ENCODE results near the gene STOML2.

The STOML2 gene

DNA sequence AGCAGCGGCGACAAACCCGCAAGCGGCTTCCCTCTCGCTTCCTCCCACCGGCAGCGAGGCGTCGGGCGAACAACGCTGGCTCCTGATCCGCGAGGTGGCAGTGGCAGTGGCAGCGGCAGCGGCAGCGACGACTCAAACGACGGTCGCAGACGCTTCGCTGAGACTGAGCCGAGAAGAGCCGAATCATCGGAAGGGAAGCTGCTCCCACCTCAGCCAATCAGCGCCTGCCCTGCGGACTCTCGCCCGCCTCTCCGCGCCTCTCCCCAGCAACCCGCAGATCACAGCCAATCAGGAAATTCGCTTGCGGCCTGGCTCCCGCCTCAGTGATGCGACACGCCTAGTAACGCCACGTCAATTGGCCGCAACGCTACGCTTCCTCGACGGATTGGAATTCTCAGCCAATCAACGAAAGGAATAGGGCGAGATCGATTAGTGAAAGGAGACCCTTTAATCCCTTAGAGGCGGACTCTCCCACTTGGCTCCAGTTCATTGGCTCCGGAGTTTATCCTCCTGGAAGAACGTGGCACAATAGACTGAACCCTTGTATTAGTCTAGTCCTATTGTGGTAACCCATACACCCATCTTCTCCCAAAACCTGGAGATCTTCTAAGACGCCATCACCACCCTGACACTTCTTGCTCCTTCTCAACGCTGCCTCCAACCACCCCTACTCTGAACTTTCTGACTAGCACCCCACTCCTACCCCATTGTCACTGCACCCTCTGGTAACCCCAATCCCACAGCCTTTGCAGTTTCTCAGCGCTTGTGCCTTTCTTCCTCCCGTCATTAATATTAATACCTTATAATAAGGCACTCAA, 30.3 kb downstream of the STOML2 start, which contains the start of gene VCP:
Gene VCP, minus strand, starts transcription at position 165 of the 818 bp plus-strand sequence. CDS start 272 bp downstream, outside the sequence.
- DNase-seq (ENCODE audit: insufficient read length, low spot score) (peak; percentile 90), FAIRE-seq (peak; percentile 96)
- peak; percentile 93 for TF ChIP-seq POLR2A (IDR thresholded peaks at IDR 0.05; ENCODE audit: low read depth, low read length)

- DNase-seq (ENCODE audit: insufficient read length, low spot score): peak; percentile 42
- FAIRE-seq: no peak
- TF ChIP-seq POLR2A (IDR thresholded peaks at IDR 0.05; ENCODE audit: low read depth, low read length): no peak
Measured at GRCh38 chr9:35071814-35072460, 31.0 kb downstream of the STOML2 start.

DNA sequence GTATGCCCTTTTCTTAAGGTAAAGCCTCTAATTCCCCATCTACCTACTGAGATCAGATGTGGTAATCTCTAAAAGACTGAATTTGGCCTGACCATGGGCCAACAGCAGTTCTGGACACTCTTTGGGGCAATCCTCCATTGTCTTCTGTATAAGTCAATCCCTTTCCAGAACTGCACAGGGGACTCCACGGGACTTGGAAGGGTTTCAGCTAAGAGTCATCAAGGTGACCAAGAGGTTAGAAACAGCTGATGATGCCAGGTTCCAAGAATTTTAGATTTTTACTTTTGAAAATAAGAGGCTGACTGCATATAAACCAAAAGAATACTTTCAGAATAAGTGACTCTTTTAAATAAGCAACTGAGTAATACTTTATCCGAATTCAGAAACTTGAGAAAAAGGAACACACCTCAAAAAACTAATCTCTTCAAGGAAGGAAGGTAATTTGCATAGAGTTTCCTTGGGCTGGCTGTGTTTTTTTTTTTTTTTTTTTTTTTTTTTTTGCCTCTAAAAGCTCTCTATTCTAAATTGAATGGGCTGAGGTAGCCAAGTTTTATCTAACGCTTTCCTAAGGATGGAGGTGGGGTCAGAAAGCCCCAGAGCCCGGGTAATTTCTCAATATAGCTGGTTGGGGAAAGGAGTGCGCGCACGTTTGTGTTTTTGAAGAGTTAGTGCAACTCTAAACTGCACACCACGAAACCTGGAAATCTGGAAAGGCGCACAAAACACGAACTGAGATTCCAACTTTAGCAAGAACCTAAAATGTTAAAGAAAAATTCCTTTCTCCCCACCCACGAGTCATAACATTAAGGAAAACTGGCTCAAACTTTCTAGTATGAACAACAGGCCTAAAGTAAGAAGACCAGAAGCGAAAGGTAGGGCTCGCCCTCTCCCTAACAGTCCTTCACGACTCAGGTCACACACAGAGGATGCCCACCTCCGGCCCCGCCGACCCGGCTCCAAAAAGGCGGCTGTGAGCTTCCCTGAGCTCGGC, 31.8 kb downstream of the STOML2 start:
- DNase-seq (ENCODE audit: insufficient read length, low spot score) (peak; percentile 15), FAIRE-seq (no peak)
- TF ChIP-seq POLR2A (IDR thresholded peaks at IDR 0.05; ENCODE audit: low read depth, low read length): no peak

DNA sequence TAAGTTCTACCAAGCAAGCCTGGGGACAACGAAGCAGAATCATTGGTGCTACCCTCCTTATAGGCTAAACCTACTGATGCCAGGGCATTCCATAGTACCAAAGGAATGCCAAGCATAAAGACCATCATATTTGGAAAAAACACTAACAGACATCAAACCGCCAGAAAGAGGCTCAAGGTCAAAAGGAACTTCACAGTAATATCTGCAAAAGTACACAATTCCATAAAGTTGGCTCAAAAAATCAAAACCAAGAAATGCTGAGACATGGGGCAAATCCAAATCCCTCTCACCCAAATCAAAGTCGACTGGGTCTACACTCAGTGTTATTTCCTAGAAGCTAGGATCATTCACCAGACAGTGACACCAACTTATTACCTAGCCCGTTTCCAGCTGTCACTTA, 33.9 kb downstream of the STOML2 start:
- no peak for FAIRE-seq
- DNase-seq (ENCODE audit: insufficient read length, low spot score): no peak
- no peak for TF ChIP-seq POLR2A (IDR thresholded peaks at IDR 0.05; ENCODE audit: low read depth, low read length)

DNA sequence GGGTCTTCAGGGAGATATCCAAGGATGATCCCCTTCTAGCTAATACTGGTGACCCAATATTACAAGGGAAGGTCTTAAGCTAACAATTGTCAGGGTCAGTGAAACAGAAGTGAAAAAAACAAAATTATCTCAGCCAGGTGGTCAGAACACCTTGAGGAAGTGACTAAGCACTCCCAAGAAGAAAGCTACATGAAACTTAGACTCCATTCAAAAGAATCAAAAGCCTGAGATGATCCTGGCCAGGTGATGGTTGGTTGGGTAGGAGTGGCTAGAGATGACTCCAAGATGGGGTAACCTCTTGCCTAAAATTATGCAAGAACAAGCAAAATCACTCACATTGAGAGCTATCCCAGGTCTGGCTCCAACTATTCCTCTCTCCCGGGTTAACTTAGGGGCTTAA, 35.9 kb downstream of the STOML2 start:
- FAIRE-seq: no peak
- TF ChIP-seq POLR2A (IDR thresholded peaks at IDR 0.05; ENCODE audit: low read depth, low read length): no peak
- no peak for DNase-seq (ENCODE audit: insufficient read length, low spot score)

DNA sequence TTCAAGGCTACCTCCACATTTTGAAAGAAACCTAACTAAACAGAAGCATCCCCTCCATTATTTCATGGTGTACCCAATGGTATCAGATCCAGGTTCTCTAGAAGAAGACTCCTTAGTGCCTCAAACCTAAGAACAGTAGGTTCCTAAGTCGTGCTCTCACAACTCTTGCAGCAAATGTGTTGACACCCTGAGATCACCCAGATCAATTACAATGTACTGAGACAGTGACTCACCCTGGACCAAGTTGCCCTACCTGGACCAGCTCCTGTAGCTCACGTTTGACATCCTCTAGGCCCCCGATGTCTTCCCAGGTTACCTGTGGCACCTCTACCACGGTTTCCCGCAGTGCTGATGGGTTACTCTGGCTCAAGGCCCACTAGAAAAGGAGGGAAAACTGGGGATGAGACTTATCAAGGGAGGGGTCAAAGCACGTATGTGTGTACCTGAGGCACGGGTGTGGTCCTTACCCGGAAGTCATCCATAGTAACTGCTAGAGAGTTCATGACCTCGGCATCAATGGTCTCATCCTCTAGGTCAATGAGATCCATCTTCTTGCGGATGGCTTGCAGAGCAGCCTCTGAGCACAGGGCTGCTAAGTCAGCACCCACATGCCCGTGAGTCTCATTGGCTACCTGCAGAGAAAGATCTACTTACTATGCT, 42.3 kb downstream of the STOML2 start:
- no peak for TF ChIP-seq POLR2A (IDR thresholded peaks at IDR 0.05; ENCODE audit: low read depth, low read length)
- DNase-seq (ENCODE audit: insufficient read length, low spot score) (no peak), FAIRE-seq (no peak)

- FAIRE-seq (no peak), DNase-seq (ENCODE audit: insufficient read length, low spot score) (no peak)
- TF ChIP-seq POLR2A (IDR thresholded peaks at IDR 0.05; ENCODE audit: low read depth, low read length): no peak
Measured at GRCh38 chr9:35059438-35059837, 43.5 kb downstream of the STOML2 start.

- FAIRE-seq: no peak
- TF ChIP-seq POLR2A (IDR thresholded peaks at IDR 0.05; ENCODE audit: low read depth, low read length): no peak
Measured at GRCh38 chr9:35057271-35057620, 45.7 kb downstream of the STOML2 start.

GRCh38 chr9:35056571-35057270, 46.2 kb downstream of the STOML2 start:
- FAIRE-seq: no peak
- TF ChIP-seq POLR2A (IDR thresholded peaks at IDR 0.05; ENCODE audit: low read depth, low read length): no peak
- no peak for DNase-seq (ENCODE audit: insufficient read length, low spot score)

More at GRCh38 chr9:35057271-35057620, 45.7 kb downstream of the STOML2 start:
- no peak for DNase-seq (ENCODE audit: insufficient read length, low spot score)

- TF ChIP-seq POLR2A (IDR thresholded peaks at IDR 0.05; ENCODE audit: low read depth, low read length): no peak
- FAIRE-seq (no peak), DNase-seq (ENCODE audit: insufficient read length, low spot score) (no peak)
Measured at GRCh38 chr9:35054871-35055644, 47.9 kb downstream of the STOML2 start.

DNA sequence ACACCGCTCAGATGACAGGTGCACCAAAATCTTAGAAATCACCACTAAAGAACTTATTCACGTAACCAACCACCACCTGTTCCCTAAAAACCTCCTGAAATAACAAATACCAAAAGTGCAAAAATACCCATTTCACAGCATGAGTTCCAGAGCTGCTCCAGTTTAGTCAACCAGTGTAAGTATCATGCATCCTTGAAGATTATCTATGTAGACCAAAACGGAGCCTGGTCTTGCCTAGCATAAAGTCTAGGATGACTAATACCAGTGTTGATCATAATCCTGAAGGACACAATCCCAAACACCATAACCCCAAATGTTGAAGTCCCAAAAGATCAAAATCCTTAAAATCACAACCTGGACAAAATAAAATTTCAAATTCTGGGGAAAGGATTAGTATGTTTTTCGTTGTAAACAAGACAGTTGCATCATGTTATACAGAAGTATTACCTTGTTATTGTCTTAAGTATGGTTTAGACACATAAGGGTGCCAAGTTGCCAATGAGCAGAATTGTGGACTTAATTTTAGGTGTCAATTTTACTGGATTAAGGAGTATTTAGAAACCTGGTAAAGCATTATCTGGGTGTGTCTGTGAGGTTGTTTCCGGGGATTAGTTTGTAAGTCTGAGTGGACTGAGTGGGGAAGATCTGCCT, 48.6 kb downstream of the STOML2 start:
- DNase-seq (ENCODE audit: insufficient read length, low spot score) (no peak), FAIRE-seq (no peak)
- no peak for TF ChIP-seq POLR2A (IDR thresholded peaks at IDR 0.05; ENCODE audit: low read depth, low read length)

Measured in H54 (cell line).